Lung microvascular endothelial cell (primary cell): ENCODE results near the gene NPLOC4. TPM values are rescaled to one million over a fixed set of nuclear protein-coding genes. Genes with fewer than 3 reads are reported as not detected.

Experiments
- DNase-seq, 2 donors: peaks; one replicate each; pipeline versions ENCODE4 v3.0.0 to v3.0.0-alpha.2; 2010; ENCODE audit warnings: low read depth in 2 of 2
- total RNA-seq: library from RNA; depleted of rRNA; stranded (reverse); fragments of >200 nt; gene quantifications from 2 replicates; pipeline ENCODE4 v1.2.1, GENCODE V29; 2014

The NPLOC4 gene
- total RNA-seq, 1 donor from 2014 or later, result 51.2 TPM

GRCh38 chr17:81520021-81520901 lies 116.7 kb downstream of the NPLOC4 start:
- no peak for DNase-seq

- DNase-seq, result peak in 1 of 2 donors; percentile 46
These were observed 117.5 kb downstream of the NPLOC4 start for GRCh38 chr17:81519284-81520020.

- no peak for DNase-seq
These were observed 118.1 kb downstream of the NPLOC4 start for GRCh38 chr17:81518785-81519283.

GRCh38 chr17:81518113-81518784 lies 118.7 kb downstream of the NPLOC4 start:
- no peak for DNase-seq

- DNase-seq, result no peak
These were observed 119.4 kb downstream of the NPLOC4 start for GRCh38 chr17:81517339-81518112.

GRCh38 chr17:81517009-81517338 lies 119.9 kb downstream of the NPLOC4 start:
- no peak for DNase-seq

GRCh38 chr17:81516439-81516838 lies 120.5 kb downstream of the NPLOC4 start:
- DNase-seq, result no peak

- no peak for DNase-seq
These were observed 121.3 kb downstream of the NPLOC4 start for GRCh38 chr17:81515530-81516041.

- DNase-seq, result peak; percentile 79 to 82
These were observed 122.0 kb downstream of the NPLOC4 start for GRCh38 chr17:81514739-81515529.

GRCh38 chr17:81514489-81514738 lies 122.5 kb downstream of the NPLOC4 start:
- DNase-seq, result no peak

- peak; percentile 76 to 82 for DNase-seq
These were observed 123.0 kb downstream of the NPLOC4 start for GRCh38 chr17:81513753-81514488.

GRCh38 chr17:81513372-81513752 lies 123.5 kb downstream of the NPLOC4 start:
- peak; percentile 62 to 71 for DNase-seq

GRCh38 chr17:81512562-81513371 lies 124.1 kb downstream of the NPLOC4 start, which contains the start of gene ACTG1:
Gene ACTG1 (minus strand): TSS chr17:81512799. CDS start chr17:81512354, 445 bp downstream.
- peak; percentile 94 to 96 for DNase-seq

GRCh38 chr17:81511804-81512561 lies 124.9 kb downstream of the NPLOC4 start:
- DNase-seq, result no peak

- DNase-seq, result peak in 1 of 2 donors; percentile 43
These were observed 125.4 kb downstream of the NPLOC4 start for GRCh38 chr17:81511554-81511803.

- peak; percentile 48 to 55 for DNase-seq
These were observed 125.9 kb downstream of the NPLOC4 start for GRCh38 chr17:81510785-81511553.

- no peak for DNase-seq
These were observed 126.7 kb downstream of the NPLOC4 start for GRCh38 chr17:81509972-81510784.
